Measurements from ENCODE around the gene REV3L.
"Not testable (repeated sequence)": the region's sequence is repeated elsewhere in the genome, so short reads cannot be mapped to it uniquely, and the experiment has no call there.

The REV3L gene

DNA sequence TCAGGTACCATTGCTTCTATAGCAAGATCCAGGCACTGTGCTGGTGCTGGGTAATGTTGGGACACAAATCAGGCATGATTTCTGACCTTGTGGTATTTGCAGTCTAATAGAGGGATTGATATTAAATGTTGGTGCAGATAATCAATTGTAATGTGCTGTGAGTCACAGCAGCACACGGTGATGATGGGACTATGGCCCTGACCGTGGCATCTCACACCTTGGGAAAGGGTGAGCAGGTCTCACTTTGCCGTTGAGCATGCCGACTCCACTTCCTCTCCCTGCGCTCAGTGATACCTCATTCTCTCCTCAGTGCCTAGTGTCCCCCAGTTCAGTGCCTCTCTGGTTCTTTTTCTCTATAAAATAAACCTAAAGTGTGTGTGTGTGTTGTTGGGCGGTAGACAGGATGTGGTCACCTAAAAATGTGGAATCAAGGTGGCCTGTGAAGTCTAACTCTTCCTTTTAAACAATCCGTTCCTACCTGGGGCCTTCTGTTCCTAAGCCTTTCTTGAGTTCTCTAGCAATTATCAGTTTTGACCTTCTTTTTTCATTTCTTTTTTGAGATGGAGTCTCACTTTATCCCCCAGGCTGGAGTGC is 188.5 kb downstream of the REV3L start:
- DNase-seq (ENCODE audit: low spot score), result no peak

DNA sequence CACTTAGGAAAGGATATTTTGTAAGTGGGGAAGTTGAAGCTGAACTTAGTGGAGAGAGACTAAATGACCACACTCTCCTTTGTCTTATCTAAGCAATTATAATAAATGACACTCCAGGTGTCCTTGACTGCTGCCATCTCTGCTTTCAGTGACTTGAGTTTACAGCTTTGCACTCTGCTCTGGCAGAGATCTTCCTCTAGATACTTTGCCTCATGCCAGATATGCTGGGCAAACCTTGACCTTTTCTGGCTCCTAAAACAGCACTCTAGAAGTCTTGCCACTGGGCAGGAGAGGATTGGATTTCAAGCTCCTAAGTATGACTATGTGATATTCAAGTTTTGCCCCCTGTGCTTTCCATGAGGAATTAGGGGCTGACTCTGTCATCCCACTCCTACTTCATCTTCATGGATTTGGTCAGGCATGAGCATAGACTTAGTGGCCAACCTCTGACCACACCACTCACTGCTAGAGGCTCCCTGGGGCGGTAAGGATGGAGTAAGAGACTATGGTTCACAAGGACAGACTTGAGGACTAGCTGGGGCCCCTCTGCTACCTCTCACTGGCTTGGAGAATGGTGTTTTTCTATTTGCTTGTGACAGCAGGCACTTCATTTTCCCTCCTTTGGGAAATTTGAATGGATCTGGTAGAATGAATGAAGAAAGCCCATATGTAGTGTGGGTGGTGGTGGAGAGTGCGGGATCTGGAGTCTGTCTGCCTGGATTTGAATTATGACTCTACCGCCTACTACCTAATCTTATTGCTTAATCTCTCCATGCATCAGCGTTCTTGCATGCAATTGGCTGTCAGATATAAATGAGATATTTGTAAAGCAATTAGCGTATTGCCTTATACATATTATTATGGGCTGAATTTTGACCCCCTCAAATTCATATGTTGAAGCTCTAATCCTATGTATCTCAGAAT is 191.4 kb downstream of the REV3L start:
- no peak for DNase-seq (ENCODE audit: low spot score)

DNA sequence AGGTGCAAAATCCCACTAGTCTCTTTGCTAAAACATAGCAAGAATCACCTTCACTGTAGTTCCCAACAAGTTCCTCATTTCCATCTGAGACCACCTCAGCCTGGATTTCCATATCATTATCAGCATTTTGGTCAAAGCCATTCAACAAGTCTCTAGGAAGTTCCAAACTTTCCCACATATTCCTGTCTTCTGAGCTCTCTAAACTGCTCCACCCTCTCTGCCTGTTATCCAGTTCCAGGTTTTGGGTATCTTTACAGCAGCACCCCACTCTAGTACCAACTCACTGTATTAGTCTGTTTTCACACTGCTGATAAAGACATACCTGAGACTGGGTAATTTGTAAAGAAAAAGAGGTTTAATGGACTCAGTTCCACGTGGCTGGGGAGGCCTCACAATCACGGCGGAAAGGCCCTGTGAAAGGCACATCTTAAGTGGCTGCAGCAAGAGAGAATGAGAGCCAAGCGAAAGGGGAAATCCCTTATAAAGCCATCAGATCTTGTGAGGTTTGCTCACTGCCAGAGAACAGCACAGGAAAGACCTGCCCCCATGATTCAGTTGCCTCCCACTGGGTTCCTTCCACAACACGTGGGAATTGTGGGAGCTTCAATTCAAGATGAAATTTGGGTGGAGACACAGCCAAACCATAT is 192.2 kb downstream of the REV3L start:
- peak; percentile 74 for DNase-seq (ENCODE audit: low spot score)

DNA sequence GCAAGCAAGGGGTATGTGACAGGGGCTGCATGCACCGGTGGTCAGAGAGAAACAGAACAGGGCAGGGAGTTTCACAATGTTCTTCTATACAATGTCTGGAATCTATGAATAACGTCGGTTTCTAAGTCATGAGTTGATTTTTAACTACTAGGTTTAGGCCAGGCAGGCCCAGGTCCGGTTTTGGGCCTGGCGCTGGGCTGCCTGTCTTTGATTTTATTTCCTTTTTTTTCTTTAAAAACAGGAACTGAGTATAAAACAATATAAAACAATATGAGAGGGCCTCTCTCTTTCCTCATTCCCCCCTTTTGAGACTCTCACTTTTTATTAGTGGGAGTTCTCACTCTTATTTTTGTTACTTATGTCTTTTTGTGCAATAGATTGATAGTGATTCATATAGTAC is 198.7 kb downstream of the REV3L start:
- DNase-seq (ENCODE audit: low spot score), result not testable (repeated sequence)

DNA sequence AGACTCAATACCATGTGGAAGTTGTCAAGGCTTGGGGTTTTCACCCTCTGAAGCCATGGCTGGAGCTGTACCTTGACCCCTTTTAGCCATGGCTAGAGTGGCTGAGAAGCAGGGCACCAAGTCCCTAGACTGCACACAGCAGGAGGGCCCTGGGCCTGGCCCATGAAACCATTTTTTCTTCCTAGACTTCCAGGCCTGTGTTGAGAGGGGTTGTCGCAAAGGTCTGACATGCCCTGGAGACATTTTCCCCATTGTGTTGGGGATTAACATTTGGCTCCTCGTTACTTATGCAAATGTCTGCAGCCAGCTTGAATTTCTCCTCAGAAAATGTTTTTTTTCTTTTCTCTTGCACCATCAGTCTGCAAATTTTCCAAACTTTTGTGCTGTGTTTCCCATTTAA is 199.3 kb downstream of the REV3L start:
- DNase-seq (ENCODE audit: low spot score), result no peak

DNA sequence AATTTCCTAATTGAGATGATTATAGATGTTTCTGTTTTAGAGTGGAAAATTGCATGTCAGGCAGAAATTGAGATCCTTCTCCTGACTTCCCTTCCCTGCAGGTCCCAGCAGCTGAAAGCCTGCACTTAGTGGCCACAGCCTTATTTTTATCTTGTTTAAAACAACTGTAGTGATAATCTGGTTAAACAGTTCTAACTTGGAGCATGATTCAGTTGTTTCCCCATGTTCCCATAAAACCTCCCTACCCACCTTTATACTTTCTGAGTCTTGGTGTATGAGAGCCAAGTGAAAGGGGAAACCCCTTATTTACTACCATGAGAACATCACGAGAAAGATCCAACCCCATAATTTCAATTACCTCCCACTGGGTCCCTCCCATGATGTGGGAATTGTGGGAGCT is 200.5 kb downstream of the REV3L start:
- DNase-seq (ENCODE audit: low spot score), result no peak

DNA sequence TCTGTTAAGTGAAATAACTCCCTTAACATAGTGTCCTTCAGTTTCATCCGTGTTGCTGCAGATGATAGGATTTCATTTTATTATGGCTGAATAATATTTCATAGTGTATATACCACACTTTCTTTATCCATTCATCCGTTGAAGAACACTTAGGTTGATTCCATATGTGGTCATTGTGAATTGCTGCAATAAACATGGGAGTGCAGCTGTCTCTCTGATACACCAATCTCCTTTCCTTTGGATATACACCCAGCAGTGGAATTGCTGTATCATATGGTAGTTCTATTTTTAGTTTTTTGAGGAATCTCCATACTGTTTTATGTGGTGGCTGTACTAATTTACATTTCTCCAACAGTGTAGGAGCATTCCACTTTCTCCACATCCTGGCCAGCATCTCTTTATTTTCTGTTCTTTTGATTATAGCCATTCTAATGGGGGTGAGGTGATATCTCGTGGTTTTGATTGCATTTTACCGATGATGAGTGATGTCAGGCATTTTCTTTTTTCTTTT is 202.5 kb downstream of the REV3L start:
- DNase-seq (ENCODE audit: low spot score), result no peak

DNA sequence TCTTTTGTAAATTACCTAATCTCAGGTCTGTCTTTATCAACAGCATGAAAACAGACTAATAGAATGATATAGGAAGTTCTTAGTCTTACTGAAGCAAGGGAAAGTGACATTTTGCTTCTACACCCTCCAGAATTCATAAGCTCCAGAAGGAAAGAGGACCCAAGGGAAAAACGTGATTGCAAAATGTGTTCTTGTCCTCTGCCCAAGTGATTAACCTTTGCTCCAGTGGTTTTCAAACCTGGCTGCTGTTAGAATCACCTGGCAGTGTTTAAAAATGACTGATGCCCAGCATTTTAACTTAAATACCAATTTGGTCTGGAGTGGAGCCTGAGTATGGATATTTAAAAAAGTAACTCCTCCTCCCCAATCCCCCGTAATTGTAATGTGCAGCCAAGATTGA is 204.3 kb downstream of the REV3L start:
- DNase-seq (ENCODE audit: low spot score), result no peak

DNA sequence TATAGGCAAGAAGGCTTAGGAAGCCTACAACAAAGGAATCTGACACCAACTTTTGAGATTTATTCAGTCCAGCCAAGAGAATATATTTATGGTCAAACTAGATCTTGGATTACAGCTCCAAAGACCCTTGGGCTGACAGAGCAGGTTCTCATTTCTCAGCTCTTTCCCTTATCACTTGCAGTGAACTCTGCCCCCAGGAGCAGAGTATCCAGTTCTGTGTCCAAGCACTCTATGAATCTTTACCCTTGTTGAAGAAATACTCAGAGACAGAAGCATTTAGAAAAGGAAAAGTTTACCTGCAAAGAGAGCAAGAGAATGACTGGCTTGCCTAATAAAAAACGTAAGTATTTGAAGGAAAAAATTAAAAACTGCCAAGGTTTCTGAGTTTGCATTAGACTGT is 205.2 kb downstream of the REV3L start:
- DNase-seq (ENCODE audit: low spot score), result no peak

DNA sequence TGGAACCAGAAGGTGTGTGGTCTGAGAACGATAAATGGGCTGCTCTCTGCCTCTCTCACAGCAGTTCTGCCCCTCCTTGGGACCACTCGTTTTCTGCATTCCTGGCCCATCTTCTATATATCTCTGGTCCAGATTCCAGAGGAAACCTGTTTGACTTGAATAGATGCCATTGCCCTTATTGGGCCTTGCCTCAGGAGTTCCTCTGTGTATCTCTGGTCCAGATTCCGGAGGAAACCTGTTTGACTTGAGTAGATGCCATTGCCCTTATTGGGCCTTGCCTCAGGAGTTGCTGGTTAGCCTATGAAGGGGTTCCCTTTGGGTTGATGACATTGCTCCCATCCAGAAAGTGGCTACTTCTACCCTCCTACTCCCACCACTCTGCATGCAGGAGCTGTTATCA is 206.3 kb downstream of the REV3L start:
- DNase-seq (ENCODE audit: low spot score), result no peak

DNA sequence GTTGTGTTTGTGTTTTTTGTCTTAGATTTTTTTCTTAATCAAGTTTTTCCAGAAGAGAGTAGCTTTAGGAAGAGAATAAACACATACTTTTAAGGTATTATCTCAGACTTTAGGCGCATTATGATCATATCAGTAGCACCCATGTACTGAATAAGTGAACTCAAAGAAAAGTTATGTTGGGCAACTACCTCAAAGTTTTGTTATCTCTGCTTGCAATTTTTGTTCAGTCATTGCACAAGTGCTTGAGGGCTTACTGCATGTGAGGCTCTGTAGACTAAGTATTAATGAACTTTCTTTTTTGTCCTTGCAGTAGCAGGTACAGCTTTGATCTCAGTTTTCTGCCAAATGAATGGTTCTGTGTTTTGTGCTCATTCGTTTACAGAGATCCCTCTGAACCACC is 206.7 kb downstream of the REV3L start:
- no peak for DNase-seq (ENCODE audit: low spot score)

DNA sequence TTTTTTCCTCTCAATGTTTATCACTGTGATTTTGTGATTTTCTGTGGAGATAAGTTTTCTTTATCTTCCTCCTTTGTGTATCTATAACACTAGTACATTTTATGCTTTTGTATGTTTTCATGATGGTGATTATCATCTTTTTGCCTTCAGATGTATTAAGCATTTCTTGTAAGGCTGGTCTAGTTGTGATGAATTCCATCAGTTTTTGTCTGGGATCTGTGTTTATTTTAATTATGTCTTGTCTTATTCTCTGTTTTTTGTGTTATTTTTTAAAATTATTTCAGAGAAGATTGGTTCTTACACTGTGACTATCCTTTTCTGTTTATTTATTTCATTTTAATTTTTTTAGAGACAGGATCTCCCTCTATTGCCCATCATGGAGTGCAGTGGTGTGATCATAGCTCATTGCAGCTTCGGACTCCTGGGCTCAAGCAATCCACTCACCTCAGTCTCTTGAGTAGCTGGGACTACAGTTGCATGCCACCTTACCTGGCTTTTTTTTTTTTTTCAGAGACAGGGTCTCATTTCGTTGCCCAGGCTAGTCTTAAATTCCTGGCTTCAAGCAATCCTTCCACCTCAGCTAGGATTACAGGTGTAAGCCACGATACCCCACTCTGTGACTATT is 208.3 kb downstream of the REV3L start:
- no peak for DNase-seq (ENCODE audit: low spot score)

DNA sequence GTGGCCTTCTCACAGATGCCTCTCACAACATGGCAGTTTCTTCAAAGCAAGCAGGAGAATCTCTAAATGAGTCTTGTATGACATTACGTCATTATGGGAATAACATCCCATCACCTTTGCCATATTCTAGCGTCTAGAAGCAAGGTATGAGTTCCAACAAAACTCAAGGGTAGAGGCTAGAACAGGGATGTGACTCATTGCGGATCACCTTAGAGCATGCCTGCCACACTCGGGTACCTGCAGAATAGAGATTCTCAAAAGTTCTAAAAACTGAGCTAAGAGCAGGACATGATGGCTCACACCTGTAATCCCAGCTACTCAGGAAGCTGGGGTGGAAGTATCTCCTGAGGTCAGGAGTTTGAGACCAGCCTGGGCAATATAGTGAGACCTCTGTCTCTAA is 212.9 kb downstream of the REV3L start:
- DNase-seq (ENCODE audit: low spot score), result no peak

DNA sequence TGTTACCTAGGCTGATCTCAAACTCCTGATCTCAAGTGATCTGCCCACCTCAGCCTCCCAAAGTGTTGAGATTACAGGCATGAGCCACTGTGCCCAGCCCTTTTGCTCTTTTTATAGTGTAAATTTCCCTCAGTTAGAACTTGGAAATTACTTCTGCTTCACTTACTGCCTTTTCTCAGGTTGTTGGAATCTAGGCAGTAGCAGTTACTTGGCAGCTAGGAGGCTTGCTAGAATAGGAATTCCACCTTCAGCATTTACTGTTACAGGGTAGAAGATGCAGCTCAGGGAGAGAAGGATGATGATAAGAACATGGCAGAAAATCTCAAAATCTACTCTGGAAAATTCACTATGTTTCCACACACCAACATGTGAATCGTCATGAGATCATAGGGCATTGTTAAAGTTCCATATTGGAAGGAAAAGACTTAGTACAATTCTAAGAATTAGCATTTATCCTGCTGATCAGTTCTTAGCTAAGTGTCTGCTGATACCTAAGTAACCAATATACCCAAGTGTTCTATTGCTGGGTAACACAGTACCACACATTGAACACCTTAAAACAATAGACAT is 213.5 kb downstream of the REV3L start:
- no peak for DNase-seq (ENCODE audit: low spot score)

DNA sequence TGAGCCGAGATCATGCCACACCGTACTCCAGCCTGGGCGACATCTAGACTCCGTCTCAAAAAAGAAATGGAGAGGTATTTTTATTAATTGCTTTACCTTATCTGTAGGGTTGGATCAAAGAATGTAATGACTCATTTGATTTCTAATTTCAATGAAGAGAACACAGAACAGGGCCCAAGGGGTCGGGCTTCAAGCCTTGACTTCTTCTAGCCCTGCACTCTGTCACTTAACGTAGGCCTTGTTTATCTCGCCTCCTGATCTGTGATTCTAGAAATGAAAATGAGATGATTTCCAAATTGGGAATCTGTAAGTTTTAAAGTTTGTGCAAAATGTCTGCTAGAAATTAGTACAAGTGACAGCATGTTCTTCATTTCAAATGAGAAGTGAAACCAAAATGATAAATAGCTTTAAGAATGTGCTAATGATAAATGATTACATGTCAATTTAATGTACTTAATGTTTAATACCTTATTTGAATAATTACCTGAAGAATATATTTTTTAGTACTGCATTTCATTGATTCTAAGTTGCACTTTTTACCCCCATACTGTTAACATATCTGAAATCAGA is 215.2 kb downstream of the REV3L start:
- DNase-seq (ENCODE audit: low spot score), result no peak

DNA sequence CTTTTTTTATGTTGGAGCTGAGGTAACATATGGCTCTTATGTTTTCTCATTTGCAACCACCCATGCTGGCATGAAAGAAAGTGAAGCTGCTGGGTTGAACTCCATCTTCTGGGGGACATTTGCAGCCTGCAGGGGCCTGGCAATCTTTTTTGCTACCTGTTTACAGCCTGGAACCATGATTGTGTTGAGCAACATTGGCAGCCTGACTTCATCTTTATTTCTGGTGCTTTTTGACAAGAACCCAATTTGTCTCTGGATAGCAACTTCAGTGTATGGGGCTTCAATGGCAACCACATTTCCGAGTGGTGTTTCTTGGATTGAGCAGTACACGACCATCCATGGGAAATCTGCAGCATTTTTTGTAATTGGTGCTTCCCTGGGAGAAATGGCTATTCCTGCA is 216.7 kb downstream of the REV3L start:
- DNase-seq (ENCODE audit: low spot score), result no peak

DNA sequence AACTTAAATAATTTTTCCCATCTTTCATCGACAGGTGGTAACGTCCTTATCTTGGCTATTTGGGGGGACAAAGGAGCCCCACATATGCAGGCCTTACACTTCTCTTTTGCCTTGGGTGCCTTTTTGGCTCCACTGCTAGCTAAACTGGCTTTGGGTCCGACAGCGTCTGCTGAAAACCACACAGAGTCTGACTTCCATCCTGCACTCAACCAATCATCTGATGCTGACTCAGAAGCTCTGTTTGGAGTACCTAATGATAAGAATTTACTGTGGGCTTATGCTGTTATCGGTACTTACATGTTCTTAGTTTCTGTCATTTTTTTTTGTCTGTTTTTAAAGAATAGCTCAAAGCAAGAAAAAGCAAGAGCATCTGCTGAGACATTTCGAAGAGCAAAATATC is 217.2 kb downstream of the REV3L start:
- DNase-seq (ENCODE audit: low spot score), result no peak

DNA sequence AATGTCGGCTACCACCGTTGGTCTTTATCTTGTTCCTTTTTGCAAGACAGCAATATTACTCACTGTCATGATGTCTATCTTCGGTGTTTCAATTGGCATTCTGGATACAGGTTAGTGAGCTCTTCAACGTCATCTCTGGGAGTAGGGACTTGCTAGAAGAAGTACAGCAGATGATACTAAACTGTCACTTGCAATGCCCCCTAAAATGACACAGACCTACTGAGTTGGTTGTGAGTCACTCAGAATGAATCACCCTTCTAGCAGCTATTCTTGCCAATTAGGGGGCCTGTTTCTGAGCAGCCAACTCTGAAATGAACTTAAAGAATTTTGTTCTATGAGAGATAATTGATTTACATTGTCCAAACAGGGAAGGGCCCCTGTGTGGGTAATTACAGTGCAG is 219.2 kb downstream of the REV3L start:
- DNase-seq (ENCODE audit: low spot score), result peak; percentile 69

DNA sequence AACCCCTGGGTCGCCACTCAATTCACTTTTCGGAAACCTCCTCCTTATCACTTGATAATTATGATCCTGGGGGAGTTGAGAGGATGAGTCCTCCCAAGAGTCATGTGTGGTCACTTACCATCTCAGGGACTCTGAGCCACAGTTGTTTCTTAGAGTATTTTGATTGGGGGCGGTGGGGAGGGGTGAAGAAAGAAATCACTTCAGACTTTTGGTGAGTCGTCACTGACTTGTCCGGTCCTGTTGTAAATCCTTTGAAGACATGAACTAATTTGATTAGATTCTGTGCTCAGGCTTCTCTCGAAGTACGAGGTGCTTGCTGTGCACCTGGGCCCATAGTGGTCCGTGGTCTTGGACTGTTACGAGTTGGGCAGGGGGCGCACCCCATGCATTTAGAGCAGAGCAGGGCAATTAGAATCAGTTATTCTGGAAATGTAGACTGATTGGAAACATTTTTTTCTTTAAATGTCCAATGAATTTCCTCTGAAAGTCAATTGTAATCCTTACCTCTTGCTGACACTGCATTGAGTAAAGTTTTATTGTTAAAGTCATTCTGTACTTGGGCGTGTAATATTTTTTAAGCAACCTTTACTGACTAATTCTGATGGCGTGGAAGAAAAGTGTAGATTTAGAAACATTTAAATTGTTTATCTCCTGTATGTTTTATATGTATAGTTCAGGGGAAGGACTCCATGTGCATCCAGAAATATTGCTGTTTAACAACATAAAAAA is 222.3 kb downstream of the REV3L start:
- peak; percentile 44 for DNase-seq (ENCODE audit: low spot score)

DNA sequence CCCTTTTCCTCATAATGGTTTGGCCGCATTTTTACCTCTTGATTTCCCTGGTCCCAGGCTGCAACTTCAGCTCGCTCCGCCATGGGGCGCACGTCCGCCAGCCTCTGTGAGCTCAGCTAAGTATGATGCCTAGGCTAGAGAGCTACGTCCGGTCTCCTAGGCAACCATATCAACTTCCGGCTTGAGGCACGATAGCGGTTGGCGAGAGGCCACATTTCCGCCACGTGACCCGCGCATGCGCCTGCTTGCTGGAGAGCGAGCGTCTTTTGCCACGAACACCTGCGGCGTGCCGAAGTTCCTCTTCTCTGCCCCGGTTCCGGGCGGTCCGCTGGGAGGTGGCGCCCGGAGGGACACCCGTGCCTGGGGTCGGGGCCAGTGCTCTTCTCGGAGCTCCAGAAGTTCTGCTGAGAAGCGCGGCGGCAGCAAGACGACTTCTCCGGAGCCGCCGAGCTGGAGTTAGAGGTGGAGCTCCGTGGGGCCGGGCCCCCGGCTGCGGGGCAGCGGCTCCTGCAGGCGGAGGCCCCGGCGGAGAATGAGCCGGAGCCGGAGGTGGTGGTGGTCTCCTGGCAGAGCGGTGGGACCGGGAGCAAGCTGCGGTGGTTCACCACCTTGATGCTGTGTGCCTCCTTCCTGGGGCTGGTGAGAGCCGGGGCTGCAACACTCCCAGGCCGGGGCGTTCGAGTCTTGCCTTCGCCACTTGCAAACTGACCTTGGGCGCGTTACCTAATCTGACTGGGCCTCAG is 223.8 kb downstream of the REV3L start:
- DNase-seq (ENCODE audit: low spot score), result peak; percentile 100

All from kidney tubule cell (primary cell).